Stomach (tissue), 4 donors: ENCODE measurements around the gene EPHB6.

ENCODE experiments used
- EP300 ChIP-seq: sonication (generic); formaldehyde crosslinking; IDR thresholded peaks from one replicate; pipeline ENCODE4 v1.6.1; 2017; ENCODE audit warnings: antibody characterized with exemption
- POLR2AphosphoS5 ChIP-seq, 3 donors: sonication (generic); formaldehyde crosslinking; IDR thresholded peaks; one replicate each; pipeline ENCODE4 v1.6.1; 2016; ENCODE audit warnings: antibody characterized with exemption in 3 of 3
- TF ChIP-seq, protein P1 (sequence below), 7 experiments: fragments of 450-650 bp in 4 of 7; fragments of 200-600 bp in 3 of 7; sonication (generic) in 3 of 7; IDR thresholded peaks; one replicate each; pipeline ENCODE4 v1.5.1; 2016 to 2019; ENCODE audit warnings: antibody characterized with exemption in 7 of 7, control low read depth in 2 of 7, mild to moderate bottlenecking in 1 of 7

DNA sequence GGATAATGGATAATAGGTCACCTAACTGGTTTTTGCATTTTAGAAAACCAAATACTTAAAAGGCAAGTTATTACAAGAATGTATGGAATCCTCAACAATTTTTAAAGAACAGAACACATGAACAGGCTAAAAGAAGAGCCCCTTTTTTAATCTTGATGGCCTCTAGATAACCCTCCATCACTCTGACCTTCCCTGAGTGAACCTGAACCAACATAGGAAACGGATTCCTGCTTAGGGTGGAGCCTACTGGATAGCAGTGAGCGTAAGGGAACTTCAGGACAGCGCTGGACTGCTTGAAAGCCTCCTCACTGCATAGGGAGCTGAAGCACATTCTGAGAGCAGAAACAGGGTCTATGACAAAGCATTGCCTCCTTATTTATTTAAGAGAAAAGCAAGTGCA lies 58.2 kb downstream of the EPHB6 start:
- TF ChIP-seq, protein P1, sequence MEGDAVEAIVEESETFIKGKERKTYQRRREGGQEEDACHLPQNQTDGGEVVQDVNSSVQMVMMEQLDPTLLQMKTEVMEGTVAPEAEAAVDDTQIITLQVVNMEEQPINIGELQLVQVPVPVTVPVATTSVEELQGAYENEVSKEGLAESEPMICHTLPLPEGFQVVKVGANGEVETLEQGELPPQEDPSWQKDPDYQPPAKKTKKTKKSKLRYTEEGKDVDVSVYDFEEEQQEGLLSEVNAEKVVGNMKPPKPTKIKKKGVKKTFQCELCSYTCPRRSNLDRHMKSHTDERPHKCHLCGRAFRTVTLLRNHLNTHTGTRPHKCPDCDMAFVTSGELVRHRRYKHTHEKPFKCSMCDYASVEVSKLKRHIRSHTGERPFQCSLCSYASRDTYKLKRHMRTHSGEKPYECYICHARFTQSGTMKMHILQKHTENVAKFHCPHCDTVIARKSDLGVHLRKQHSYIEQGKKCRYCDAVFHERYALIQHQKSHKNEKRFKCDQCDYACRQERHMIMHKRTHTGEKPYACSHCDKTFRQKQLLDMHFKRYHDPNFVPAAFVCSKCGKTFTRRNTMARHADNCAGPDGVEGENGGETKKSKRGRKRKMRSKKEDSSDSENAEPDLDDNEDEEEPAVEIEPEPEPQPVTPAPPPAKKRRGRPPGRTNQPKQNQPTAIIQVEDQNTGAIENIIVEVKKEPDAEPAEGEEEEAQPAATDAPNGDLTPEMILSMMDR (IDR thresholded peaks at IDR 0.05) = no peak
- TF ChIP-seq POLR2AphosphoS5 (IDR thresholded peaks at IDR 0.05) (no peak), EP300 (no peak)
